DMS114 treated with DMSO at 0.1 percent for 48 hours (cell line): ENCODE measurements around the gene PKIB.

Experiments used
- DNase-seq: peaks from one replicate; lab custom pipeline; 2025; ENCODE audit not compliant: unreplicated experiment; lab: John Stamatoyannopoulos, UW

The PKIB gene

DNA sequence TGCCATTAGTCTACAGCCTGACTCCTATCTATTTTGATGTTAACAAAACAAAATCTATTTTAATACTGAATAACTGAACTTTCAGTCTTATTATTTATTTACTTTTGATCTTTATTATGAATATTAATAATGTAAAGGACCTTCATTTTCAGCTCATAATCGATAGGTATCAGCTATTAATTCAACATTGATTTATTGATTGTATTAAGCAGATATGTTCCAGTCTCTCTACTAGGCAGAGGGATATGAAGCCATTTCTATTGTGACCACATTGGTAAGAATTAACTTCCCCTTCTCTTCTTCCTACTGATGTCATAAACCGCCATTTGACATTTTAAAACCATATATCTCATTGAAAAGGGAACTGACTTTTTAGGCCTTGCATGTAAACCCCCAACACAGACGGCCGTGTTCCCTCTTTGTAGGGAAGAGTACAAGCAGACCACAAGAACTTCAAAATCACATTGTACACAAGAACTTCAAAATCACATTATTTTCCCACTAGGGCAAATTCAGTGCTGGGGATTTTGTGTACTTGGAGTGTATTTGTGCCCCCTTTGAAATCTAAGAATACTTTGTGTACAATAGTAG, 99.8 kb downstream of the PKIB start:
- no peak for DNase-seq

- no peak for DNase-seq
Measured at GRCh38 chr6:122710908-122711635, 100.9 kb downstream of the PKIB start.

GRCh38 chr6:122712093-122712447, 101.9 kb downstream of the PKIB start:
- no peak for DNase-seq

- no peak for DNase-seq
Measured at GRCh38 chr6:122712448-122713137, 102.4 kb downstream of the PKIB start.

DNA sequence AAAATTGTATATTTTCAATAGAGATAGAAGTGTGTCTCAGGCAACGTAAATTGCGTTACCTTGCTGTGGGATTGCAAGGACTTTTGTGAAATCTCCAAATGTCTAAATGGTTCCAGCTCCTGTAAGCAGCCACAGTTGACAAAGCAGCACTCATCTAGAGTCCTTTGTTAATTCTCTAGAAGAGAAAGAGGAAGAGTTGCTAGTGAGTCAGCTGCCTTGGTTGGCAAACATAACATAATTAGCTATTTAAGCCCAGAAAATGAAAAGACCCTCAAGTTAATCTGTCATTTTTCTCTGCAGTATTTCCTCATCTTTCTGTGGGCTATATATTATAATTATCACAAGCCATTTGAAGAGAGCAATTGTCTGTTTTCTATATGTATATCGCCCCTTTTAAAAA, 102.9 kb downstream of the PKIB start:
- DNase-seq: no peak

- no peak for DNase-seq
Measured at GRCh38 chr6:122714059-122714458, 103.9 kb downstream of the PKIB start.

- no peak for DNase-seq
Measured at GRCh38 chr6:122715725-122716124, 105.5 kb downstream of the PKIB start.

DNA sequence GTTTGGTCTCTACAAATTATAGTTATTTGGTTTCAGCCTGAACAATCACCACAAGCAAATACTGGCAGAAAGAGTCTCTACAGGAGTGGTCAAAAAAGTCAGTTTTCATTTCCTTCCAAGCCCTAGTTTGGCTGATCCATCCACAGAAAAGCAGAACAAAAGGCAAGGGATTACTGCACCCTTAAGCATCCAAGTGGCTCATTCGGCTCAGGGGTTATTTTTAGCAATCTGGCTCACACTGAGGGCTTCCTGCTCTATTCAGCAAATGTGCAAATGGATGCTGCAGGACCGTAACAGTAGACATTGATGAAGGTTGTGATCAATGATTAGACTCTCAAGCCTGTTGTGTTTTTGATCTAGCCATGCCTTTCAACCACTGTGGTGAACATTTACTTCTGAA, 107.1 kb downstream of the PKIB start:
- DNase-seq: no peak

GRCh38 chr6:122718616-122719015, 108.4 kb downstream of the PKIB start:
- DNase-seq: no peak

- DNase-seq: no peak
Measured at GRCh38 chr6:122719176-122719575, 109.0 kb downstream of the PKIB start.

DNA sequence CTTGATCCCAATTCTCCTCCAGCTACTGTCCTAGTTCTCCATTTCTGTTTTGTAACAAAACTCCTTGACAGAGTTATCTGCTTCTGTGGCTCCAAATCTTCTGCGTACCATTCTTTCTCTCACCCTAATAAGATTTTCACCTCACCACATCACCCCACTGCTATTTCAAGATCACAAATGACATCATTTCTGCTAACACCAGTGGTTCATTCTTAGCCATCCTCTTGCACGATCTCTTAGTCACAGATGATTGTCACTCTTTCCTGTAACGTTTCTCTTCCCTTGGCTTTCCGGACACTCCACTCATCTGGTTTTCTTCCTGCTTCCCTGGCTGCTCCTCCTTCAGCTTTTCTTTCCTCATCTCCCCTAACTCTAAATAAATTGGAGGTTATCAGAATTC, 112.5 kb downstream of the PKIB start:
- DNase-seq: no peak

GRCh38 chr6:122726649-122727048, 116.4 kb downstream of the PKIB start:
- DNase-seq: no peak

DNA sequence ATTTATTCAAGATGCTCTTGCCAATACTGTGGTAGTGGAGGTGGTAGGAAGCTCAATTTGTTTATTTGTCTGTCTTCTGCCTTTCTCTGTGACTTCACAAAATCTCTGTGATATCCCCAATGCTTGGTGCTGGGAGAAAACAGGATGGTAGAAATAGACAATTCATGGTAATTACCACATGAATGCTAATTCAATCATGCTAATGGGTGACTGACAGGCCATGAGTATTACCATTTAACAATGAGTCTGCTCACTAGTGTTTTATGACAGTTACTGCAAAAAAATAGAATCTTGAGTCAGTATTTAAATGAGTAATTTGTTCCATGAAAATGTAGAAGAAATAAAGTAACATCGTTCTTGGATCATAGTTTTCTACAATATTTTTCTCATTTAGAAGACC, 117.0 kb downstream of the PKIB start:
- no peak for DNase-seq

- no peak for DNase-seq
Measured at GRCh38 chr6:122730334-122730733, 120.1 kb downstream of the PKIB start.

DNA sequence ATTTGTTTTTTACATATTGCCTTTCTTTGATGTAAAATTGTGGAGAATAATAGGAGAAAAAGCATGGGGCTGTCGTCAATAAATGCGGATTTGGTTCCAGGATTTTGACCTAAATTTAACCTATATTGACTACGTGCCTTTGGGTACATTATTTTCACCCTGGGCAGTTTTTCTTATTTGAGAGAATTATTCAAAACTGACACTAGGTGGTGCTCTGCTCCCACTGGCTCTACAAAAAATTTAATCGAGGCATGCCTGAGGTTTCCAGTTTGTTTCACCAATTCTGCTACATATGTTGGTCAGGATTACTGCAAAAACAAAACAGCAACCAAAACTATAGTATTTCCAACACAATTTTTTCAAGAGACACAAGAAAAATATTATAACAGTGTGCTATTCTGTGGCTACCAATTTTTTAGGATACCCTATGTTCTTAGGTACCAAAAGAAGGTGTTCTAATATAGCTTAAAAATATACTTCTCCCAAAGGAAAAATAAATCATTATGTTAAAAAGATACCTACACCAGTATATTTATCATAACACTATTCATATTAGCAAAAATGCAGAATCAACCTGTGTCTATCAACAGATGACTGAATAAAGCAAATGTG, 120.7 kb downstream of the PKIB start:
- peak; percentile 10 for DNase-seq

- no peak for DNase-seq
Measured at GRCh38 chr6:122733259-122733658, 123.1 kb downstream of the PKIB start.

DNA sequence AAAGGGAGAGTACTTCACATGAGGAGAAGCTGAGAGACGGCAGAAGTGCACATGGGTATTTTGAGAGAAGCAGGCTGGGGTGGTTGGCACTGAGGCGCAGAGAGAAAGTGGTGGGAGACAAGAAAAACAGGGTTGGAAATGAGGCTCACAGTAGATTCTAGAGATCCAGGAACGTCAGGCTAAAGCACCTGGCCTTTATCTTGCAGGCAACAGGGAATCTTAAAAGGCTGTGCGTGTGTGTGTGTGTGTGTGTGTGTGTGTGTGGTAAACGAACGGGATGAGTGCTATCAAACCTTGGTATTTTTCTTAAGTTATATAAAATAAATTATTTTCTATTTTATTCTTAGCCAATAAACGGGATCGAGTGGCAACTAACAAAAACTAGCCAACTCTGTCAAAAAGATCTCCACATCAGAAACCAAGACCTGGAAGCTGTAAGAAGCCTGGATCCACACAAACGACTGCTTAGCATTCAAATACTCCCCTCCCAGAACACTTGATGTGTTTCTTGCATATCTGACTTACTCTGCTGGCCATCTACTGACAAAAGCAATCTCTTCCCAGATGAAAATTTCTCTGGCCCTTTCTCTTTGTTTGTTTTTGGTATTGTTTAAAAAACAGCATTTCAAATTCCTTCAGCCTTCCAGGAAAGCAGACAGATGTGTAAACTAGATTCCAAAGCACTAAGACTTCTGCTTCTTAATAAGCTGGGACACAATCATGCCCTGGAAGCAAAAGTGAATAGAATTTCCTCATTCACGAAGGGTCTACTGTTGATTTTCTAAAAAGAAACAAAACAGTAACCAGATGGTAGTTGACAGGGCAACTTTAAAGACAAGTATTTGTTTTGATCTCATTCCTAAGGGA, 124.6 kb downstream of the PKIB start:
- no peak for DNase-seq

GRCh38 chr6:122735582-122735981, 125.4 kb downstream of the PKIB start:
- no peak for DNase-seq

DNA sequence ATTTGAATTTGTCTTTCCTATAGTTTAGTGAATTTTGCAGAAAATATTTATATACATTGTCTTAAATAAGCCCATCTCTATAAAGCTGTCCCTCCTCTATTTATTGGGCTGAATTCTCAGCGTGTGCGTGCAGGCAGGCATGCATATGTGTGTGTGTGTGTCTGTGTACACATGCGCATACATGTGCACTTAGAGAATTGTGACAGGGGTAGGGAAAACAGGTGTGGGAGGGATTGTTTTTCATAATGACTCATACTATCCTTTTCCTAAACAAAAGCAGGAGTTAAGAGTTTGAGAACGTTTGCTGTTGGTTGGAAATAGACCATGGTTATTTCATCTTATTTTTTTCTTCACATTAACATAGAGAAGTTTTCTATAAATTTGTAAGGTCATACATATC, 126.0 kb downstream of the PKIB start:
- no peak for DNase-seq

- DNase-seq: no peak
Measured at GRCh38 chr6:122736616-122737015, 126.4 kb downstream of the PKIB start.

DNA sequence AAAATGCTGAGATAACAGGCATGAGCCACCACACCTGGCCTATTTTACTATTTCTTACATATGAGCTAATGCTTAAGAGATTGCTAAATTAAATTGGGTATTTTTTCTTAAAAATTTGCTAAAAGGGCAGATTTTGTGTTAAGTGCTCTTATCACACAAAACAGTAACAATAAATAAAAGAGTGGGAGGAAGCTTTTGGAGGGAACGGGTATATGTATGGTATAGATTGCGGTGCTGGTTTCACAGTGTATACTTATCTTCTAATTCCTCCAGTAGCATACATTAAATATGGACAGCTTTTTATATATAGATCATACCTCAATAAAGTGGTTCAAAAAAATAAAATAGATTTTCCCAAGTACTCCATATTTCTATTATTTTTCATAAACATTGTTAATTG, 129.9 kb downstream of the PKIB start:
- DNase-seq: no peak
